Left lung (tissue), 10 donors: ENCODE measurements around the gene CEACAM6. TPM values are rescaled to one million over a fixed set of nuclear protein-coding genes. Genes with fewer than 3 reads are reported as not detected.
"Not testable (repeated sequence)": the region's sequence is repeated elsewhere in the genome, so short reads cannot be mapped to it uniquely, and the experiment has no call there.

Source experiments
- ATAC-seq: fragments of 200-7000 bp; cut with Tn5 transposase; one replicate; pipeline ENCODE4 v1.9.1; 2020; ENCODE audit warnings: moderate library complexity
- DNase-seq, 4 donors: peaks; one replicate each; pipeline ENCODE4 v3.0.0-alpha.2; 2013 to 2020
- H3K27ac ChIP-seq, 2 donors: fragments of 200-600 bp; sonication (generic) in 1 of 2; one replicate each; pipeline versions ENCODE4 v1.5.0 to v1.8.0; 2020 to 2021
- H3K27me3 ChIP-seq, 2 donors: fragments of 200-600 bp; sonication (generic) in 1 of 2; one replicate each; pipeline versions ENCODE4 v1.5.0 to v1.8.0; 2020 to 2021
- H3K36me3 ChIP-seq, 2 donors: fragments of 200-600 bp; sonication (generic) in 1 of 2; one replicate each; pipeline versions ENCODE4 v1.5.0 to v1.8.0; 2020 to 2021
- H3K4me1 ChIP-seq, 2 donors: fragments of 200-600 bp; one replicate each; pipeline ENCODE4 v1.8.0; 2021
- H3K4me3 ChIP-seq, 2 donors: fragments of 200-600 bp; sonication (generic) in 1 of 2; one replicate each; pipeline versions ENCODE4 v1.5.0 to v1.8.0; 2020 to 2021; ENCODE audit warnings: mild to moderate bottlenecking in 1 of 2
- H3K9me3 ChIP-seq, 2 donors: fragments of 200-600 bp; sonication (generic) in 1 of 2; one replicate each; pipeline versions ENCODE4 v1.5.0 to v1.8.0; 2020 to 2021
- CTCF ChIP-seq, 2 donors: fragments of 200-600 bp; sonication (generic) in 1 of 2; IDR thresholded peaks; one replicate each; pipeline versions ENCODE4 v1.5.0 to v1.8.0; 2021; ENCODE audit warnings: antibody characterized with exemption in 2 of 2
- intact Hi-C, 2 donors: fragments of 100-400 bp; cut with DNase I; formaldehyde crosslinking; loops; one replicate each; pipeline versions ENCODE4 v1.11.2 to v1.14.2; 2022
- polyA plus RNA-seq, 6 donors: library from polyadenylated mRNA; unstranded; fragments of 120-200 nt; gene quantifications; one replicate each; pipeline ENCODE4 v1.2.1, GENCODE V29; 2013; ENCODE audit not compliant: insufficient read length in 6 of 6
- total RNA-seq, 2 donors: library from RNA; stranded (reverse); fragmentation: NEBNext Ultra II Directional; extraction: Animal tissue kit (Norgen Biotek cat#: 25700); gene quantifications; one replicate each; pipeline ENCODE4 v1.2.1, GENCODE V29; 2021
- donor health status: DM: no; HTN: yes; CAD: no.
- donor health status: DM: no; HTN: no; CAD: no.

The CEACAM6 gene
- total and polyA plus RNA-seq, 8 donors: 2.1 to 1,560 (median 3.6) TPM

DNA sequence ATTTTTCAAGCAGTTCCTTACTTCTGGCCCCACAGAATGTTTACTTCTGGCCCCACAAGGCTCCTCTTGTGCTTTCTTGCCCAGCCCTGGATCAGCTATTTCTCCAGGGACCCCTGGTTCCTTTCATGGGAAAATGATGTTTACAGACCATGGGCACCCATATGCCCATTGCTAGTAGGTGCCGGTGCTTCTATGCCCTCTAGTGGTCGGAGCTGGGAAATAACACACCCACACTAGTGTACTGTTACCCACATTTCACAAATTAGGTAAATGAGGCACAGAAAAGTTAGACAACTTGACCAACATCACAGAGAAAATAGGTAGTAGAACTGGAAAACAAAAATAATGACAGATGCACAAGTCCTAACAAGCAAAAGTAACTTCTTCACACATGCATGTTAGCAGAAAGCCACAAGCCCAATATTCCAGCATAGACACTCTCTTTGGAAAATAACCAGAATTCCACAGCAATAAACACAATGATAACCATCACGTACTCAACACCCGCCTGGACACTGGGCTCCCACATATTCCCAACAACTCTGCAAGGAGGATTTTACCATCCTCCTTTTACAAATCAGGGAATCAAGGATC, 1.3 kb upstream of the CEACAM6 start:
- no peaks in the 10 kb centered on the region for H3K36me3 ChIP-seq
- H3K9me3 ChIP-seq: no peaks in the 10 kb centered on the region
- peak overlapping the region; percentile 68 to 80 for H3K27ac ChIP-seq
- intact Hi-C loops: no loop called here
- peaks cover 0 to 29% of the 10 kb centered on the region in 2 donors for H3K4me1 ChIP-seq
- H3K4me3 ChIP-seq: no peak overlapping the region
- H3K27me3 ChIP-seq: peaks cover 0 to 24% of the 10 kb centered on the region in 2 donors
- ATAC-seq (peak; percentile 59), DNase-seq (peak in 1 of 4 donors; percentile 62)
- TF ChIP-seq CTCF (IDR thresholded peaks at IDR 0.05): peak; percentile 51 to 66

GRCh38 chr19:41758846-41759245, 3.5 kb downstream of the CEACAM6 start:
- H3K27me3 ChIP-seq: peaks cover 0 to 5% of the 10 kb centered on the region in 2 donors
- H3K36me3 ChIP-seq: no peaks in the 10 kb centered on the region
- H3K9me3 ChIP-seq: no peaks in the 10 kb centered on the region
- intact Hi-C loops: no loop called here
- peak overlapping the region; percentile 26 to 47 for H3K27ac ChIP-seq
- no peak for ATAC-seq
- no peak for DNase-seq
- no peak for TF ChIP-seq CTCF (IDR thresholded peaks at IDR 0.05)
- peaks cover 0 to 23% of the 10 kb centered on the region in 2 donors for H3K4me1 ChIP-seq
- H3K4me3 ChIP-seq: peak overlapping the region in 1 of 2 donors; percentile 33

- Histone ChIP-seq H3K4me3 (no peak overlapping the region), H3K9me3 (no peaks in the 10 kb centered on the region), H3K27ac (peak overlapping the region in 1 of 2 donors; percentile 26), H3K36me3 (peaks cover 0 to 11% of the 10 kb centered on the region in 2 donors), H3K4me1 (peaks cover 0 to 9% of the 10 kb centered on the region in 2 donors), H3K27me3 (no peaks in the 10 kb centered on the region)
- ATAC-seq (no peak), DNase-seq (no peak)
- intact Hi-C loops: no loop called here
- TF ChIP-seq CTCF (IDR thresholded peaks at IDR 0.05): no peak
Observed at GRCh38 chr19:41767115-41767514, 11.8 kb downstream of the CEACAM6 start.

DNA sequence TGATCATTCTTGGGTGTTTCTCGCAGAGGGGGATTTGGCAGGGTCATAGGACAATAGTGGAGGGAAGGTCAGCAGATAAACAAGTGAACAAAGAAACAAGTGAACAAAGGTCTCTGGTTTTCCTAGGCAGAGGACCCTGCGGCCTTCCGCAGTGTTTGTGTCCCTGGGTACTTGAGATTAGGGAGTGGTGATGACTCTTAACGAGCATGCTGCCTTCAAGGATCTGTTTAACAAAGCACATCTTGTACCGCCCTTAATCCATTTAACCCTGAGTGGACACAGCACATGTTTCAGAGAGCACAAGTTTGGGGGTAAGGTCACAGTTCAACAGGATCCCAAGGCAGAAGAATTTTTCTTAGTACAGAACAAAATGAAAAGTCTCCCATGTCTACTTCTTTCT, 12.8 kb downstream of the CEACAM6 start:
- not testable (repeated sequence) for ATAC-seq, H3K27ac ChIP-seq

DNA sequence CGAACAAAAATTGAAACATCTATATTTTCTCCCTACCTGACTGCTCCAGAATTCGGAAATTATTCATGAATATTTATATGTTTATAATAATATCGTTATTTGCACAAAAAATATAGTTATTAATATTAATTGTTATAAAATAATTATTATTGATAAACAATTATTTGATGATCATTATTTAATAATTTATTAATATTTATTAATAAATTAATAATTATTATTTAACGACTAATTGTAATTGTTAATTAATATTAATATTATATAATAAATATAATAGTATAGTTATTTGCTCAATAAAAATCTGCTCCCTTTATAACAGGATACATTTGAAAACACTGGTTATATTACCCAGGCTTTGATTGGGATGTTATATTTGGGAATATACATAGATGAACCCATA, 14.3 kb downstream of the CEACAM6 start:
- Histone ChIP-seq H3K27ac (no peak overlapping the region), H3K4me3 (no peak overlapping the region), H3K27me3 (no peaks in the 10 kb centered on the region), H3K4me1 (peaks cover 0 to 28% of the 10 kb centered on the region in 2 donors), H3K9me3 (no peaks in the 10 kb centered on the region), H3K36me3 (peaks cover 0 to 11% of the 10 kb centered on the region in 2 donors)
- intact Hi-C loops: no loop called here
- DNase-seq: no peak
- no peak for TF ChIP-seq CTCF (IDR thresholded peaks at IDR 0.05)
- ATAC-seq: no peak

More for the DNA sequence above, 12.8 kb downstream of the CEACAM6 start:
- H3K4me3 ChIP-seq, H3K9me3 ChIP-seq, DNase-seq, H3K27me3 ChIP-seq, intact Hi-C loops: not testable (repeated sequence)
- H3K4me1 ChIP-seq: peaks cover 0 to 17% of the 10 kb centered on the region in 2 donors
- peaks cover 0 to 11% of the 10 kb centered on the region in 2 donors for H3K36me3 ChIP-seq

- intact Hi-C loops: no loop called here
- Histone ChIP-seq H3K9me3 (no peaks in the 10 kb centered on the region), H3K27ac (peak overlapping the region in 1 of 2 donors; percentile 21), H3K4me1 (peaks cover 6 to 34% of the 10 kb centered on the region in 2 donors), H3K4me3 (no peak overlapping the region), H3K36me3 (peaks cover 0 to 11% of the 10 kb centered on the region in 2 donors), H3K27me3 (no peaks in the 10 kb centered on the region)
- ATAC-seq: no peak
- DNase-seq: no peak
- no peak for TF ChIP-seq CTCF (IDR thresholded peaks at IDR 0.05)
Observed at GRCh38 chr19:41771410-41771809, 16.1 kb downstream of the CEACAM6 start.
